GM21526 (cell line): ENCODE measurements around the gene STAMBPL1.
"Not testable (repeated sequence)": the region's sequence is repeated elsewhere in the genome, so short reads cannot be mapped to it uniquely, and the experiment has no call there.

ENCODE experiments used
- ATAC-seq: cut with Tn5 transposase; IDR thresholded peaks from one replicate; pipeline ENCODE4 v1.9.1; 2021; ENCODE audit warnings: moderate library complexity; ENCODE audit not compliant: unreplicated experiment, low FRiP score

The STAMBPL1 gene

DNA sequence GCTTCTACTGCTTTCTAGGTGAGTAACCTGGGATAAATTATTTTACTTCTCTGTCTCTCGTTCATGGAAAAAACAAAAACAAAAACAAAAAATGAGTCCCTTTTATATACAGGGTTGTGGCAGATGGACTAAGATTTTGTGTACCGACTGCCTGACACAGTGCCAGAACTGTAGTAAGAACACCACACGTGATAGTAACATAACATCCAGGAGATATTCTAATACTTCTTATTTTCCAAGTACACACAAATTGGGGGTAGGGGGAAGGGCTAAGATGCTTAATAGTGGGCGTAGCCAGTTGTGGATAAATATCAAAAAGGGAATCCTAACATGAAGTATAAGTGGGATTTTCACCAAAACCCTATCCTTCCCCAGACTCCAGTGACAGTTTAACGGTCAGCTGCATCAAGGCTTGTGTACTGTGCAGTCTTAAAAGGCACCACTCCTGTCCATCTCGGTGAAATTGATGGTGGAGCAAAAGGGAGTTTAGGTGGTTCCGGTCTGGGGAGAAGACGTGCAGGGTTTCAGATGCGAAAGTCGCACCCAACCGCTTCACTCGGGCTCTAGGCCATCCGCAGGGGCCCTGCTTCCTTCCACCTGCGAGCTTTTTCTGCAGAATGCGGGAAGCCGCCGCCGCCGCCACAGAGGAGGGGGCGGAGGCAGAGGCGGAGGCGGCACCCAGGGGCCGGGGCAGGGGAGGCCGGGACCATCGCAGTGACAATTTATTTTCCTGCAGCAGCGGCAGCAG, at the start of gene STAMBPL1:
Gene STAMBPL1 (plus strand): TSS at position 712 of the 748 bp plus-strand sequence. CDS start 21,464 bp downstream, outside the sequence.
- ATAC-seq = peak; percentile 40

DNA sequence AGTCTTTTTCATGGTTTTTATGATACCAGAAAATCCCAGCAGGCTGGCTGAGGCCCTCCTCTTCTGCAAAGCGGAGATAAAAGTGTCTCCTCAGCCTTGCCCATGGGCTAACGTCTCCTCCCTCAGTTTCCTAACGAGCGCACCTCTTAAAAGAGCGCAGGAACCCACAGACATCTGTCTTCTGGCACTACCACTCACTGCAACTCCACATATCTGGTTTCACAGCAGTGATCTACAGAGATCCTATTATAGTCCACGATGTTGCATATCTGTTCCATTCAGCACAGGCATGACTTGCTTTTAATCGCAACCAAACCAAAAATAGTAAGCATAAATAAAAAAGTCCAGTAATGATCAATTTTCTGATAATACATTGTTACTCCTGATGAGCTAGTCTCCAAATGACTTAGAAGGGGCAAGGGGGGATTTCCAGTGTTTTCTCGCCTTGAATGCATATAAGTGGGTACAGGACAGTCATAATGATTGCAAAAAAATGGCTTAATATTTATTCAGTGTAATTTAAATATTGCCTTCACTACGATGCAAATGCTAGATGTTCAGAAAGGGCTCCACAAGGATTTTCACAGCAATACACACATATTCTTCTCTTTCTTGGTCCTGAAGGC, 49.3 kb upstream of the STAMBPL1 start:
- ATAC-seq = no peak

DNA sequence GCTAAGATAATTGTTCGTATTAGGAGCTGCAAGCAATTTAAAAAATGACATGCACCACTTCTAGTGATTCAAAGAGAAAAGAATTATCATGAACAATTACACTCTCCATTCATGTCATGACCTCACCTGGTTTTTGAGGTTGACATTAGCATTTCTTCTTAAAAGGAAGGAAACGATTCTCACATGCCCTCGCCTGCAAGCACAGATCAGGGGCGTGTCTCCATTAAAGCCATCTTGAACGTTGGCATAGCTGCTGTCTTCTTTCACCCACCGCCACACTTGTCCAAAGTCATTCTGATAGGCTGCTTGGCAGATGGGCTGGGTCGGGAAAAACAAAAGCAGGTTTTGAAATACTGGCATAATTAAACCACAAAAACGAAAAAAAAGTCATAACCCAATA, 48.3 kb upstream of the STAMBPL1 start:
- ATAC-seq = no peak

DNA sequence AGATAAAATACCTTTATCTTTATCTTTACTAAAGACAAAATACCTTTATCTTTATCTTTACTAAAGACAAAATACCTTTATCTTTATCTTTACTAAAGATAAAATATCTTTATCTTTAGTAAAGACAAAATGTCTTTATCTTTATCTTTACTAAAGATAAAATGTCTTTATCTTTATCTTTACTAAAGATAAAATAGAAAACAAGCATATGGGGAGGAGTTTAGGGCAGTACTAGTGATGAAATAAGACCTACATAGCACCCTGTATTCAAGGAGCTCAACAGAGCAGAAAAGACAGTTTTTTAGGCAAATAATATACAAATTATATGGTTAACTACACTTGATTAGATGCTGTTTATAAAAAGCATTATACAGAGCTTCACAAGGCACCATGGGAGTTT, 47.7 kb upstream of the STAMBPL1 start:
- no peak for ATAC-seq

DNA sequence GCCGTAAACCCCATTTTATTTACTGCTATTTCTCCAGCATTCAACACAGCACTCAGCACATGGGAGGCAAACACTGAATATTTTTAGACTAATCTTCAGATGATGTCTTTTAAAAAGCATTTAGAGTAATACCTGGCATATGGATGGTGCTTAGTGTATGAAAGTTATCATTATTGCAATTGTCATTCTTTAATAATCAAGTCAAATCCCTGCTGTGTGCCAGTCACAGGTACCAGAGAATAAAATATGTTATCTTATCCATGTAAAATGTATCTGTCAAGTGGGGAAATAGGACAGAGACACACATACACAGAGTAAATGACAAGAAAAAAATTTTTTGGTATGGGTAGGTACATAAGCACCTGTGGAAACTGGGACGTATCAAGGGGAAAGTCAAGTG, 46.9 kb upstream of the STAMBPL1 start:
- no peak for ATAC-seq

DNA sequence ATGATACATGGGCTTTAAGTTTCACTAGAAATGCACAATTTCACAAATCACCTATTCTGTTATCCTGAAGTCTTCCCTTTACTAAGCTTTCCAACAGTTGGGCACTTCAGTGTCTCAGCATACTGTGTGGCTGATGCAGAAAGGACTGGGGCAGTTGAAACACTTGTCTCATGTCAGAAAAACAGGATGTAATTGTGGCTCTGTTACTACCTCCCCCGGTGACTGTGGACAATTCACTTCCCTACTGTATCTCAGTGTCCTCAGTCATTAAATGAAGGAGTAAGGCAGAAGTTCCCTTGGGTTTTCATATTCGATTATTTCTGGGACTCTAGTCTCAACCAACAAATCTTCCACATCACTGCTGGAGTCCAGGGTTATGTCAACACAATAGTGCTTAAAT, 46.3 kb upstream of the STAMBPL1 start:
- ATAC-seq = no peak

DNA sequence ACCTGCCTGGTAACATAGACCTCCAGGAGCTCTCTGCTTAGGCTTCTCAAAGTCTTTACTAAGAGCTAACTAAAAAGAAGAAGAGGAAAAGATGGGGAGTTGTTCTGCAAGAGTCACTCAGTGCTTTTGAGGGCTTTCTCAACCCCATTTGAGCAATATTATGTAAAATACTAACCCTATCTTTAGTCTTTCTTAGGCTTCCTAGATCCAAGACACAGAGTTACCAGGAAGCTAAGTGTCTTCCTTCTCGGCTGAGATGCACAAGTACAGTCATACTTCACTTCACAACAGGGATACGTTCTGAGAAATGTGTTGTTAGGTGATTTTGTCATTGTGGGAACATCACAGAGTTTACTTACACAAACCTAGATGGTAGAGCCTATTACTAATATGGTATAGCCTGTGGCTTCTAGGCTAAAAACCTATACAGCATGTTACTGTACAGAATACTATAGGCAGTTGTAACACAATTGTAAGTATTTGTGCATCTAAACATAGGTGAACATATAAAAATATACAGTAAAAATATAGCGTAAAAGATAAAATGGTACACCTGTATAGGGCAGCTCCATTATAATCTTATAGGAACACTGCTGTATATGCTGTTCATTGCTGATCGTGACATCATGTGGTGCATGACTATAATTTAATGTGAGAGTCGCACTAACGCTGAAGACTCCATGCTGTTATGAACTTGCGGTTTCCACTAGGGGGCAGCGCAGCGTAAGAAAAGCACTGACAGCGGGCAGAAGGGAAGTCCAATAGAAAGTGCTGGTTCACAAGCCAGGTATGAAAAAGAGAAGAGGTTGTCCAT, 44.7 kb upstream of the STAMBPL1 start:
- ATAC-seq = peak; percentile 53

DNA sequence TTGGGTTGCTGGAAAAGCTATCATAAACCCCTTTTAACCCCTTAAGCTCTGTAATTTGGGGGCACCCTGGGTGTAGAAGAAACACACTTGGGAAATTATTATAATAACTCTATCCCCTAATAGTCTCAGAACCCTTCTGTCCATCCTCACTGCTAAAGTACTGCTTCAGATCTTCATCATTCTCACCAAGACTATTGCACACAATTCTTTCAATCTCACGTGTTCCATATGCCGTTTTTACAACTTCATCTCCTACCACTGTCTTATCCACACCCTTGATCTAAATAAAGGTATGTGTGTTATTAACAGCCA, 44.2 kb upstream of the STAMBPL1 start:
- ATAC-seq = no peak

DNA sequence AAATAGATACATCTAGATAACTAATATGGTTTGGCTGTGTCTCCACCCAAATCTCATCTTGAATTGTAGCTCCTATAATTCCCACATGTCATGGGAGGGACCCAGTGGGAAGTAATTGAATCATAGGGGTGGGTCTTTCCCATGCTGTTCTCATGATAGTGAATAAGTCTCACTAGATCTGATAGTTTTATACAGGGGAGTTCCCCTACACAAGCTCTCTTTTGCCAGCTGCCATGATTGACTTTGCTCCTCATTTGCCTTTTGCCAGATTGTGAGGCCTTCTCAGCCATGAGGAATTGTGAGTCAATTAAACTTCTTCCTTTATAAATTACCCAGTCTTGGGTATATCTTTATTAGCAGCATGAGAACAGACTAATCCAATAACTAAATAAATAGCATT, 42.4 kb upstream of the STAMBPL1 start:
- not testable (repeated sequence) for ATAC-seq

DNA sequence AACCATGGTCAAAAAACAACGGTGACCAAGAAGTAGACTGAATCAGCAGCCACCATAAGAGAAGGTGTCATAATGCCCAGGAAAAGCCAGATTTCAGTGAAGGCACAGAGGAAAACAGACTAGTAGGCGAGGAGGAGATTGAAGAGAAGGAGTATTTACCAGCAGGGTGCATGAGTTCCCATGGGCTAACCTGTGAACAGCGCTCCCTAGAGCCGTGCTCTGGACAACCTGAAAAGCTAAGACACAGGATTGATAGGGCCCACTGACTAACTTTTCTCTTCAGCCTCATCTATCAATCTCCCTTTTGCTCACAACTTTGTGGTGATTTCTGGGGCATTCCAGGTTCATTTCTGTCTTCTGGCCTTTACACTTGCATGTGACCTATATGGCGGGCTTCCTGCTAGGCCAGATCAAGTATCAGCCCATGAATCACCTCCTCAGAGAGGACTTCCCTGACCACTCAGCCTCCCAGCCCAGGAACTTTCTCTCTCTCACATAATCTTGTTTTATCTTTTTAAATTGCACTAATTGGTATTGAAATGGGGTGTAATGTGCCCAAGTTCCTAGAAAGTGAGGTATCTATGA, 41.2 kb upstream of the STAMBPL1 start:
- ATAC-seq = no peak

DNA sequence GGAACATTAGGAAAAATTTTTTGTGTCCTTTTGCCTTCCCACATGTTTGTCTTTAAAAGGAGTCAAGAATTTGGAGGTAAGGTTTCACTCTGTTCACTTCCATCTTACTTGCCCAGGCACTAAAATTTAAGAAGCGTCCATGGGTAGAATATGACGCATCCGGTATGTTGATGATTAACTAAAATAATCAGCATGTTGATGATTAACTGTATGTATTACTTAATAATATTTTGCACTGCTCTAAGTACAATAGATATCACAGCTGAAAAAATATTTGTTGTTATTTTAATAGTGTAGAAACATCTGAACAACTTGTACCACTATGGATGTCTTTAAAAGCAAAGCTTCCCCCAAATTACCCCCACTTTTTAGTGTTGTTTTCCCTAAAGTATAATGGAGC, 39.9 kb upstream of the STAMBPL1 start:
- ATAC-seq = no peak

DNA sequence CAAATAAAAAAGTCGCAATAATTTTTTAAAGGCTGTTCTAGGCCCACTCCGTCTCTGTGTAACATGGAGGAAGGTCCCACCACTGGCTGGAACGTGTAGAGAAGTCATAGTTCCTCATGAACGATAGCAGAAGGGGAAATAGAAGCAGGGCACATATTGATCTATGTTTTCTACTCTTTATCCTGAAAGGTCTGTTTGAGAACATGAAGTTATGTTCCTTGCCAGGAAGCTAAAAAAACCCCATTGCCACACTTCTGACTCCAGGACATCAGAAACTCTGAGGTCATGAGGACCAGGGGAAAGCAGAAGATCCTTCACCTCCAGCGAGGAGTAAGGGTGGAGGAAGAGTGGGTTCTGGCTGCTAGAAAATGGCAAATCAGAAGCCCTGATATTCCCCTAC, 39.2 kb upstream of the STAMBPL1 start:
- no peak for ATAC-seq

DNA sequence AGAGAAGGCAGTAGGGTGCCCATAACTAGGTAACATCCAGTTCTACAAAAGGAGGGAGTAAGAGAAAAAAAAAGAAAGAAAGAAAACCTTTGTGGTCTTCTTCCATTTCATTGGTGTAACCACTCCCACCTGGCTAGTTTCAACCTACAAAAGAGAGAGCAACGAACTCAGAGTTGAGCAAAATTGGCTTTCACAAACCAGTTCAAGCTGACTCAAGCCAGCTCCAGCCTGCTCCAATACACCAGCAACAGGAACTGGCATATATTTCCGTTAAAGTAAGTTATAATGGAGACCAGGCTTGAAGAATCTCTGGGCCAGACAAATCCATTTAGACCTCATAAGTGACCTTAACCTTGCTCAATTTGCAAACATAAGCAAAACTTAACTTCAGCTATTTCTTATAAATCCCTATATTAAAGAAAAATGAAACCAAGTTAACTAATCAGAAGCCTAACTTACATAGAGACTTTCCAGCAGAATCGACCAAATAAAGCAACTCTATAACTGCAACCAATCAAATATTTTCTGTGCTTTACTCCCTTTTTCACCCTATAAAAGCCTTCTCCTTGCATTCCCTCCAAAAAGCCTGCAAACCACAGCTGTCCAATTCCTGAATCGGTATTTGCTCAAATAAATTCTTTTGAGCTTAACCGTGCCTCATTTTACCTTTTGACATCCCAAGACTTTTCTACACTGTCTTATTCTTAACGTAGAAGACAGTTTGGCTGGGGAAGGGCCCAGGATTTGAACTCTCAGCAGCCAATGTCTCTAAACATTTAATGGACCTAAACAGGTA, 38.5 kb upstream of the STAMBPL1 start:
- no peak for ATAC-seq

DNA sequence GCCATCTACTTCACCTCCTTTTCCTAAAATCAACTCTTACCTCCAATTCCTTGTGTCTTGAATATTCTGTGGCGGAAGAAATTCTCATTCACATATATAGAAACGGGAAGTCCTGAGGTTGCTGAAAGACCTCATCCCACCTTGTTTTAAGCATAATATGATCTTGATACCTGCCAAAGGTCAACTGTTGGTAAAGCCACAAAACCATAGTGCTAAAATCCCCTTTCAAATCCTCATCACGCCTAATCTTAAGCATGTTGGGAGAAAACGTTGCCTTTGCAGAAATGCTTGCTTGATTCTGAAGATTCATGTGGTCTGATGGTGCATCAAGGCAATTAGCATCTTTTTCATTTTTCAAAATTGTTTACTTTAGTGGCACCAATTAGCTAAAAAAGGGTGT, 36.9 kb upstream of the STAMBPL1 start:
- ATAC-seq = no peak

DNA sequence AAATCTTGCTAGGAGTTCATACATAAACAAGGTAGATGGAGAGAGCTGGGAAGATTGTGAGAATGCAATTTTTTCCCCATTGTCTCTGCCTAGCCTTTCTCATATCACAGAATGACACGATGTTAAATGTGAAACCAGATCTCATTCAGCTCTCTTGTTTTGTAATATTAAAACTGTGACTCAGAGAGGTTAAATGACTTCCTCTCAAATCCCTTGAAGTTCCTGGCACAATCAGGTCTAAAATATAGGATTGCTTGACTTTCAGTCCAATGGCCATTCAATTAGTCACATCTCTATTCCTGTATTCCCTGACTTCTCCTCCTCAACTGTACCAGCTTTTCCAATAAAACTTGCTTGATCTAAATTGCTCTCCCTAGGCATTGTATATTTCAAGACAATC, 31.5 kb upstream of the STAMBPL1 start:
- ATAC-seq = no peak

DNA sequence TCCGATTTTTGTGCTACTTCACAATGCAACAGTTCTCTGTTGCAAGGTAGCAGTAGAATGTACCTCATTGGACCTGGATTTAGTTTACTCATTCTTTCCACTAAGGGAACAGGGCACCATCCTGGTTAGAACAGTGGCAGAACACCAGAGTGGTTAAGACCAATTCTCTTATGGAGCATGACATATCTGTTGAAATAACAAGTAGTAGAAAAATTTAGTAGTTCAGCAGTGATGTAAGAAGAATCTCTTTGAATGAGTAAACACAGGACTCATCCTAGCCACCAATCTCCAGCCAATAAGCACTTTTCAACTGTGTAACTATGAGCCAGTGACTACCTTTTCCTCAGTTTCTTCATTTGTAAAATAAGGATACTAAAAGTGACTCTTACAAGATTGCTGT, 30.8 kb upstream of the STAMBPL1 start:
- no peak for ATAC-seq

DNA sequence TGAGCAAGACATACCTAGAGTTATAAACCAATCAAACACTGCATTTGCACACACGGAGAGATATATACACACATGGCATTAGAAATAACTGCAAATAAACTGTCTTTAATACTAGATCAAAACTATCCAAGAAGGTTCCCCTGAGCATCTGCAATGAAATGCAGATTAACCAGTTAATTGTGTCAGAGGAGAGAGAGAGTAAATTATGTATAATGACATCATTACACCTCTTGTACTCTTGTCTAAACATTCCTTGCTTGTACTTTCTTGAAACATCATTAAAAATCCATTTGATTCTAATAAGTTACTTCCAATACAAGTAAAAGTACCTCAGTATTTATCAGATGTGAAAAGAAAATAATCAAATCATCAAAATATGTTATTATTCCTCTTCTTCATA, 29.3 kb upstream of the STAMBPL1 start:
- no peak for ATAC-seq

DNA sequence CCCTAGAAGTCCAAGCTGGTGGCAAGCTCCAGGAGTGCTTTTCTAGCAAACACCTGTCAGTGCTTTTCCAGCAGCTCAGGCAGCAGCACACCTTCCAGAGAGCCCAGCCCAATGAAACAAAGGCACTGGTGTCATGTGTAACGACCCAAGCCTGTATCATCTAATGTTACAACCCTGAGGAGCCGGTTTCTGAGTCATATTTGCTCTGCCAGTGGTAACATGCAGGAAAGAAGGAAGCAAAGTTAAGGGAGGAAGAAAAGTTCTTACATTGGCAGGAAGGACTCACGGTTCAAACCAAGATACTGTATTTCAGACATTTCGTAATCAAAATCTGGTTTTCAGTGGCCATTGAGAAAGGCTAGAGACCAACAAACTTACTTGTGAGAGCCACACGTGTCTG, 28.3 kb upstream of the STAMBPL1 start, which contains the start of gene ANKRD22:
Gene ANKRD22 (minus strand): TSS at position 139 of the 400 bp plus-strand sequence. CDS start 237 bp downstream, outside the sequence.
- no peak for ATAC-seq

DNA sequence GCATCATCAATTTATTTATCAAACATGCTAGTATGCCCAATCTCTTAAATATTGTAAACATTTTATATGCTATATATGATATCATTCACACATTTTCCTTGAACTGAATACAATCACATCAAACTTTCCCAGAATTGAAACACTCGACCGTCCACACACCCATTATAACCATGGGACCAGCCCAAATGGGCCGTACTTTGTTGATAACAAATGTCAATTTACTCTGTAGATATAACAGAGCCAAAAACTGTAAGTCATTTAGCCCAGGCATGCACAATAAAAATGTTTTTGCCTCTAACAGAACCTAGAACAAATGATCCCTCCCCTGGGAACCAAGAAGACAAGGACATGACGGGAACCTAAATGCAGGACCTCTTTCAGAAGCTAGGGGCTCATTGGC, 27.7 kb upstream of the STAMBPL1 start:
- no peak for ATAC-seq

DNA sequence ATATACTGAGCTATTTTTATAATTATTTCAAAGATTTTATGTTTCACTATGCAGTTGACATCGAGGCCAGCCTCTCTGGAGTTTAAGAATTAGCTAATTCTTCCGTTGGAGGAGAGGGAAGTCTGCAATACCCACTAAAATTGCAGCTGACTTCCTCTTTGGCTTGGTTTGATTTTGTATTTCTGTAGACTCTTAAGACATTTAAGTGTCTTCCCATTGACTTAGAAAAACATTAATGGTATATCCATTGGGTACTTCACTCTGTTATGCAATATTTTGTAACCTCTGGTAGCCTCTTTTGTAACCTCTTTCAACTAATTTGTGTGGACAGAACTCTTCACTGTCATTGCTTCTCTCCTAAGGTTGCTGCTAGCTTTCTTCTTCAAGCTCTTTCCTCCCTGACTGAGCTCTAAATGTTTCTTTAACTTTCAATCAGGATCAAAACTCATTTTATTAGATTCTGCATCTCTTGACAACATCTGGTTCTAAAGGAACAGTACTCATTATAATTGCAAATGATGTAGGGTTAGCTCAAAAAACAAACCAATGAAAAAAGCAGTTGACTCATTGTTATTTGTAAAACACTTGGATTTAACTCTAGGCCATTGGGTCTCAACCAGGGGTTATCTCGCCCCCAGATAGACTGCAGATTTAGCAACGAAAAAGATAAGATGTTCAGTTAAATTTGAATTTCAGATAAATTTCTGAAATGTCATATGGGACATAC, 26.7 kb upstream of the STAMBPL1 start:
- no peak for ATAC-seq
